ENCODE results near the gene ILDR2.
A peak's percentile ranks its signal among the peaks of the same experiment; 100 is the strongest.

The ILDR2 gene

GRCh38 chr1:166924823-166925541 lies 50.4 kb downstream of the ILDR2 start:
- DNase-seq (ENCODE audit: low read depth): no peak

GRCh38 chr1:166920561-166921475 lies 54.5 kb downstream of the ILDR2 start:
- no peak for DNase-seq (ENCODE audit: low read depth)

GRCh38 chr1:166918956-166919316 lies 56.4 kb downstream of the ILDR2 start:
- DNase-seq (ENCODE audit: low read depth): no peak

- DNase-seq (ENCODE audit: low read depth): no peak
These were observed 57.0 kb downstream of the ILDR2 start for GRCh38 chr1:166918088-166918955.

- DNase-seq (ENCODE audit: low read depth): no peak
These were observed 59.4 kb downstream of the ILDR2 start for GRCh38 chr1:166915941-166916340.

- no peak for DNase-seq (ENCODE audit: low read depth)
These were observed 60.3 kb downstream of the ILDR2 start for GRCh38 chr1:166915042-166915441.

- no peak for DNase-seq (ENCODE audit: low read depth)
These were observed 61.2 kb downstream of the ILDR2 start for GRCh38 chr1:166914111-166914510.

- no peak for DNase-seq (ENCODE audit: low read depth)
These were observed 63.7 kb downstream of the ILDR2 start for GRCh38 chr1:166911624-166912023.

- peak; percentile 59 for DNase-seq (ENCODE audit: low read depth)
These were observed 64.8 kb downstream of the ILDR2 start for GRCh38 chr1:166910396-166910994.

- no peak for DNase-seq (ENCODE audit: low read depth)
These were observed 66.4 kb downstream of the ILDR2 start for GRCh38 chr1:166908942-166909341.

- DNase-seq (ENCODE audit: low read depth): no peak
These were observed 67.6 kb downstream of the ILDR2 start for GRCh38 chr1:166907763-166908162.

GRCh38 chr1:166907051-166907450 lies 68.3 kb downstream of the ILDR2 start:
- DNase-seq (ENCODE audit: low read depth): no peak

- no peak for DNase-seq (ENCODE audit: low read depth)
These were observed 68.7 kb downstream of the ILDR2 start for GRCh38 chr1:166906647-166907046.

GRCh38 chr1:166905900-166906299 lies 69.4 kb downstream of the ILDR2 start:
- DNase-seq (ENCODE audit: low read depth): no peak

GRCh38 chr1:166905136-166905535 lies 70.2 kb downstream of the ILDR2 start:
- no peak for DNase-seq (ENCODE audit: low read depth)

- no peak for DNase-seq (ENCODE audit: low read depth)
These were observed 72.1 kb downstream of the ILDR2 start for GRCh38 chr1:166903232-166903631.

- no peak for DNase-seq (ENCODE audit: low read depth)
These were observed 73.1 kb downstream of the ILDR2 start for GRCh38 chr1:166902279-166902678.

- DNase-seq (ENCODE audit: low read depth): no peak
These were observed 74.4 kb downstream of the ILDR2 start for GRCh38 chr1:166900987-166901386.

- DNase-seq (ENCODE audit: low read depth): no peak
These were observed 75.6 kb downstream of the ILDR2 start for GRCh38 chr1:166899769-166900168.

GRCh38 chr1:166895766-166896165 lies 79.6 kb downstream of the ILDR2 start:
- DNase-seq (ENCODE audit: low read depth): no peak

GRCh38 chr1:166889776-166890175 lies 85.6 kb downstream of the ILDR2 start:
- no peak for DNase-seq (ENCODE audit: low read depth)
